Retinal pigment epithelial cell (primary cell): ENCODE measurements around the gene MAD1L1.

ENCODE experiments used
- DNase-seq: peaks from one replicate; pipeline ENCODE4 v3.0.0-alpha.2; 2010; ENCODE audit warnings: low read depth
- H3K4me3 ChIP-seq: 2 replicates; pipeline ENCODE4 v1.5.1; 2011; ENCODE audit warnings: mild to moderate bottlenecking, low read length, control low read depth, moderate library complexity
- TF ChIP-seq, protein P1 (sequence below): conservative IDR thresholded peaks from 2 replicates; pipeline ENCODE4 v1.5.1; 2011; ENCODE audit warnings: low read depth, low read length, control low read depth, inconsistent platforms

Gene MAD1L1

DNA sequence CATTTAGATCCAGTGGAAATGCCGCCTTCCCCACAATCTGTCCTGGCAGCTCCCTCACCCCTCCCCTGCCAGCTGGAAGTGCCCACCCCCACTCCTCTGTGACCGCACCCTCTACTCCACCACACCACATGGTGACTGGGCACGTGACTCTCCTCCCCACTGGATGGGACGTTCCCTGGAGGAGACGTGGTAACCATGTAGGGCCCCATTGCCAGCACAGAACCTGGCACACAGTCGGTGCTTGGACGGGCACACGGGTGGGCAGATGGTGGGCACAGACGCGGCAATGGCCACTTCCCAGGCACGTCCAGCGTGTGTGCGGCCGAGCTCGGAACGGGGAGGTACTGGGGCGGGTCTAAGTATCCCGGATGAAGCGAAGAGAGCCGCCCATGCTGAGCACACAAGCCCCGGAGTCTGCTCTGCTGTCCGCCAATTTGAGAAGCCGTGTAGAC is 245.6 kb downstream of the MAD1L1 start:
- TF ChIP-seq, protein P1, sequence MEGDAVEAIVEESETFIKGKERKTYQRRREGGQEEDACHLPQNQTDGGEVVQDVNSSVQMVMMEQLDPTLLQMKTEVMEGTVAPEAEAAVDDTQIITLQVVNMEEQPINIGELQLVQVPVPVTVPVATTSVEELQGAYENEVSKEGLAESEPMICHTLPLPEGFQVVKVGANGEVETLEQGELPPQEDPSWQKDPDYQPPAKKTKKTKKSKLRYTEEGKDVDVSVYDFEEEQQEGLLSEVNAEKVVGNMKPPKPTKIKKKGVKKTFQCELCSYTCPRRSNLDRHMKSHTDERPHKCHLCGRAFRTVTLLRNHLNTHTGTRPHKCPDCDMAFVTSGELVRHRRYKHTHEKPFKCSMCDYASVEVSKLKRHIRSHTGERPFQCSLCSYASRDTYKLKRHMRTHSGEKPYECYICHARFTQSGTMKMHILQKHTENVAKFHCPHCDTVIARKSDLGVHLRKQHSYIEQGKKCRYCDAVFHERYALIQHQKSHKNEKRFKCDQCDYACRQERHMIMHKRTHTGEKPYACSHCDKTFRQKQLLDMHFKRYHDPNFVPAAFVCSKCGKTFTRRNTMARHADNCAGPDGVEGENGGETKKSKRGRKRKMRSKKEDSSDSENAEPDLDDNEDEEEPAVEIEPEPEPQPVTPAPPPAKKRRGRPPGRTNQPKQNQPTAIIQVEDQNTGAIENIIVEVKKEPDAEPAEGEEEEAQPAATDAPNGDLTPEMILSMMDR: no peak
- H3K4me3 ChIP-seq: no peak overlapping the region

DNA sequence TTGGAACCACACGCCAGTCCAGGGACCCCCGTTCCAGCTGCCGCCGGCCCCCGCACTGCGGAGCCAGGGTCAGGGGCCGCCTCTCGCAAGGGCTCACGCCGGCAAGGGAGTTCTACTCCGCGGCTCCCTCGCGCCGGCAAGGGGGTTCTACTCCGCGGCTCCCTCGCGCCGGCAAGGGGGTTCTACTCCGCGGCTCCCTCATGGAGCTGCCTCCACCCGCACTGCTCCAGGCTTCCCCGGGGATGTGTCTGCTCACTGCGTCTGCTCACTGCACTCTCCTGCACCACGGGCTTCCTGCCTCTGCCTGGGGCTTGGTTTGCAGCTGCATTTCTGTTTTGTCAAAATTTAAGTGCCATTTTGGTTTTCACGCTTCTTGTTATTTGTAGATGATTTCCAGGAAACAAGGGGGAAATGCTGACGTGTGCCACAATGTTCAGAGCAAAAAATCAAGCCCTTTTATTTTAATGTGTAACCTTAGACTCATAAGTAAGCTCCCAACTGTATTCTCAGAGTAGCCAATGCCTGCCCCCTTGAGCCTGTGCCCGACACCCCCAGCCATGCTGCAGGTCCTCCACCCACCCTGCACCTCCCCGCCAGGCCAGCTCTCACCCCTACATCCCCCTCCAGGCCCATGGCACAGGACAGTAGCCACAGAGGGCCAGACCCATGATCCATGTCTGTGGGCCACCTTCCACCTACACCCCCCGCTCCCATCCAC is 246.2 kb downstream of the MAD1L1 start:
- no peak for DNase-seq
- no peak overlapping the region for H3K4me3 ChIP-seq
- TF ChIP-seq, protein P1: no peak

More for the DNA sequence above, 245.6 kb downstream of the MAD1L1 start:
- no peak for DNase-seq

DNA sequence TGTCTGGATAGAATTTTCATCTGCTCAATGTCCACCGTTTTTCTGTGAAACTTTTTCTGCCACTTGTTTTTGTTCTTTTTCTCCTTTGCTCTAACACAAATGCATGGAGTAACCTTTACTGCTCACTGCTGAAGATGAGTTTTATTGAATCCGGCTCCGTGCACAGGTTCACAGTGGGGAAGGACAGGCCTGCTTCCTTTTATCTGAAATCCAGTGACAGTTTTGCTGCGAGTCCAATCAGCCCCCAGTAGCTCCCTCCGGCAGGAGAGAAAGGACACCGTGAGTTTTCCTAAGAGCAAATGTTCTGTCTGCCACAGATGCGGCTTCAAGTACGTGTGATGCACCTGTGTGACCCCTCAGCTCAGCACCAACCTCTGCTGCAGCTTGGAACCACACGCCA is 246.8 kb downstream of the MAD1L1 start:
- DNase-seq: no peak
- TF ChIP-seq, protein P1: no peak
- H3K4me3 ChIP-seq: no peak overlapping the region

DNA sequence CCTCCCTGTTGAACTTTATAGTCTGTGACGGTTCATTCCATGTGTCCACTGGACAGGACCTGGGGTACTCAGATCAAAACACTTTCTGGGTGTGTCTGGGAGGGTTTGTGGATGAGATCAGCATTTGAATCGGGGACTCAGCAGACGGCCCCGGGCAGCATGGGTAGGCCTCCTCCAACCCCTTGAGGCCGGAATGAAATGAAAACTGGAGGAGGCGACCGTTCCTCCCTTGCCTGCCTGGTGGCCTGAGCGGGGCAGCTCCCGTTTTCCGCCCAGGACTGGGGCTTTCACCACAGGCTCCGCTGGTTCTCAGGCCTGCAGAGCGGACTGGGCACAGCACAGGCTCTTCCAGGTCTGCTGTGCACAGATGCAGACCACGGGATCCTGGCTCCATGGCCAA is 247.7 kb downstream of the MAD1L1 start:
- DNase-seq: no peak
- H3K4me3 ChIP-seq: no peak overlapping the region
- TF ChIP-seq, protein P1: no peak

DNA sequence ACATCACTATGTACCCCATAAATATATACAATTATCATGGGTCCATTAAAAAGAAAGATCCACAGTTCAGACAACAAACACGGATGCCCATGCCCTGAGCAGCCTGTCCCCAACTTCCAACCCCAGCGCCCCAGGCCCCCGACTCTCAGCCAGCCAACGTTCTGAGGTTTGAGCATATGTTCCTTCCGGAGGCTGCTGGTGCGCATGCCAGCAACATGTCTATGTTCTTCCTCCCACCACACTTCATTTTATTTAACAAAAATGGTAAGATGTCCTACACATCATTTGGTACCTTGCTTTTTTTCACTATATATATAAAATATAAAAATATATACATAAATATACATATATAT is 250.9 kb downstream of the MAD1L1 start:
- no peak overlapping the region for H3K4me3 ChIP-seq
- TF ChIP-seq, protein P1: no peak
- no peak for DNase-seq

DNA sequence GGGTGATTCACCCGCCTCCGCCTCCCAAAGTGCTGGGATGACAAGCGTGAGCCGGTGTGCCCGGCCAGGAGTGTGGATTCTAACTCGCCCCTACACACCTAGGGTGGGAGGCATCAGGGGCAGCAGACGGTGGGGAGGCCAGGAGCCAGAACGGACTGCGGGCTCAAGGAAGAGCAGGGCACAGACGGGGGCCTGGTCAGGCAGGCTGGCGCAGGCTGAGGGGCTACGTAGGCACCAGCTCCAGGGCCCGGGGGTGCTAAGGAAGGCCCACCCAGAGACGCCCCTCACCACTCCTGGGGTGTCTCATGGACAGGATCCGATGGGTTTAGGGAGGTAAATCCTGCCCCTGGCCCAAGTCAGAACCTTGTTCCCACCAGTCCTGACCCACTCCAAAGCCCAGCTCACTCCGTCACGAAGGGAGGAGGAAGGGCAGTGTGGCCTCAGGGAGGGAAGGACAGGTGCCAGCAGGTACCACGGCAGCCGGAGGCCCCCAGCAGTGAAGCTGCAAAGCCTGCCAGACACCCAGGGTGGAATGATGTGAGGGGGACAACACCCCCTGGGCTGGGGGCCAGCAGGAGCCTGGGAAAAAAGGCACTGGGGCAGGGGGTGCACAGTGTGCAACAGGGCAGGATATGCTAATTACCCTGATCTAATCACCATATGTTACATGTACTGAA is 251.4 kb downstream of the MAD1L1 start:
- TF ChIP-seq, protein P1: no peak
- no peak for DNase-seq
- H3K4me3 ChIP-seq: no peak overlapping the region
